PC-3 (cell line): Measurements from ENCODE around the gene GCA. TPM values are rescaled to one million over a fixed set of nuclear protein-coding genes. Genes with fewer than 3 reads are reported as not detected.

Experiments used
- ATAC-seq: fragments of 200-7000 bp; cut with Tn5 transposase; 2 replicates; pipeline ENCODE4 v1.9.1; 2020; ENCODE audit warnings: mild to moderate bottlenecking, moderate library complexity
- BruUV-seq: library from RNA; stranded (reverse); fragments of 400-500 nt; replicated peaks from 2 replicates; lab custom pipeline; 2021; lab: Mats Ljungman, UMichigan
- CTCF ChIA-PET: fragments of 300-600 bp; sonication (Branson Sonifier 250); formaldehyde crosslinking; loops from one replicate; lab custom pipeline; 2022; ENCODE audit warnings: antibody characterized with exemption; lab: Charles Lee
- POLR2A ChIA-PET: fragments of 300-600 bp; sonication (Branson Sonifier 250); formaldehyde crosslinking; loops from one replicate; lab custom pipeline; 2022; ENCODE audit warnings: antibody characterized with exemption; ENCODE audit not compliant: unreplicated experiment; lab: Charles Lee
- DNase-seq: peaks from one replicate; pipeline ENCODE4 v3.0.0-alpha.2; 2015
- H2AFZ ChIP-seq: fragments of 300-600 bp; sonication (generic); 2 replicates; pipeline ENCODE4 v1.6.0; 2016; ENCODE audit warnings: antibody characterized with exemption, low read length
- H3F3A ChIP-seq: fragments of 300-600 bp; sonication (generic); one replicate; pipeline ENCODE4 v1.6.0; 2017; ENCODE audit warnings: antibody characterized with exemption, low read length, control low read depth, mild to moderate bottlenecking; ENCODE audit not compliant: unreplicated experiment
- H3K27ac ChIP-seq: fragments of 300-600 bp; sonication (generic); 2 replicates; pipeline ENCODE4 v1.5.1; 2016; ENCODE audit warnings: mild to moderate bottlenecking, low read length
- H3K27me3 ChIP-seq: fragments of 300-600 bp; sonication (generic); 2 replicates; pipeline ENCODE4 v1.6.1; 2016; ENCODE audit warnings: low read length, mixed read lengths
- H3K36me3 ChIP-seq: fragments of 300-600 bp; sonication (generic); 2 replicates; pipeline ENCODE4 v1.6.1; 2016; ENCODE audit warnings: low read depth, mixed run types, low read length, mixed read lengths
- H3K4me1 ChIP-seq: fragments of 300-600 bp; sonication (generic); 2 replicates; pipeline ENCODE4 v1.5.1; 2016; ENCODE audit warnings: low read length; ENCODE audit not compliant: insufficient read depth
- H3K4me2 ChIP-seq: fragments of 300-600 bp; sonication (generic); 2 replicates; pipeline ENCODE4 v1.6.0; 2016; ENCODE audit warnings: low read length
- H3K4me3 ChIP-seq: fragments of 300-600 bp; sonication (generic); 2 replicates; pipeline ENCODE4 v1.5.1; 2016; ENCODE audit warnings: mild to moderate bottlenecking, low read length, mixed read lengths
- H3K79me2 ChIP-seq: fragments of 300-600 bp; sonication (generic); 2 replicates; pipeline ENCODE4 v1.6.1; 2017; ENCODE audit warnings: low read length, mixed read lengths
- H3K9ac ChIP-seq: fragments of 300-600 bp; sonication (generic); 2 replicates; pipeline ENCODE4 v1.6.0; 2016; ENCODE audit warnings: mild to moderate bottlenecking, low read length
- H3K9me2 ChIP-seq: fragments of 300-600 bp; sonication (generic); replicated peaks from 2 replicates; pipeline ENCODE4 v1.6.1; 2016; ENCODE audit warnings: mixed run types, low read length, mixed read lengths
- H3K9me3 ChIP-seq: fragments of 300-600 bp; sonication (generic); 2 replicates; pipeline ENCODE4 v1.6.1; 2016; ENCODE audit warnings: low read length, mixed read lengths
- H4K20me1 ChIP-seq: fragments of 300-600 bp; sonication (generic); 2 replicates; pipeline ENCODE4 v1.6.1; 2016; ENCODE audit warnings: low read length, mixed read lengths
- EZH2 ChIP-seq: fragments of 300-600 bp; sonication (generic); IDR thresholded peaks from one replicate; pipeline ENCODE4 v1.6.1; 2017; ENCODE audit warnings: antibody characterized with exemption, mild to moderate bottlenecking, low read length; ENCODE audit not compliant: unreplicated experiment
- EZH2phosphoT487 ChIP-seq: fragments of 300-600 bp; sonication (generic); IDR thresholded peaks from 2 replicates; pipeline ENCODE4 v1.6.1; 2018; ENCODE audit warnings: mild to moderate bottlenecking, antibody characterized with exemption, low read length, borderline replicate concordance
- intact Hi-C: fragments of 100-400 bp; cut with micrococcal nuclease; formaldehyde crosslinking; loops from 2 replicates; pipeline ENCODE4 v1.9.0; 2023
- total RNA-seq: library from RNA; depleted of rRNA; stranded (reverse); fragments of >200 nt; gene quantifications from 2 replicates; pipeline ENCODE4 v1.2.3, GENCODE V29; 2014
- TF ChIP-seq, protein P1 (sequence below): fragments of 300-600 bp; sonication (generic); conservative IDR thresholded peaks from 2 replicates; pipeline ENCODE4 v1.5.1; 2017; ENCODE audit warnings: antibody characterized with exemption, low read depth, mild to moderate bottlenecking, low read length

GCA gene
- total RNA-seq, 1 experiment from 2014 or later = 18.7 TPM

GRCh38 chr2:162300266-162300665 lies 43.7 kb upstream of the GCA start:
- no peaks in the 10 kb centered on the region for H3K36me3 ChIP-seq
- no peak overlapping the region for H3K27ac ChIP-seq
- no peak overlapping the region for H2AFZ ChIP-seq
- H4K20me1 ChIP-seq = no peaks in the 10 kb centered on the region
- DNase-seq = no peak
- H3K9ac ChIP-seq = no peak overlapping the region
- no peaks in the 10 kb centered on the region; the same call in 1 of the 2 replicates for H3K4me1 ChIP-seq
- no peaks in the 10 kb centered on the region for H3K9me2 ChIP-seq
- ChIA-PET CTCF (interaction anchor here (0.6 kb wide), 2 partner anchors 81 to 495 kb away, joined by 3 to 5 read pairs; no protein-coding TSS in a partner anchor), POLR2A (no interaction called here)
- H3K27me3 ChIP-seq = no peaks in the 10 kb centered on the region
- no peaks in the 10 kb centered on the region for H3K9me3 ChIP-seq
- no peak for ATAC-seq
- no TSS peak for BruUV-seq
- H3F3A ChIP-seq = no peaks in the 10 kb centered on the region
- H3K79me2 ChIP-seq = no peaks in the 10 kb centered on the region
- no peak overlapping the region for H3K4me2 ChIP-seq
- intact Hi-C loops = loop anchor here (2.0 kb wide), 1 partner anchor 35 kb away; no protein-coding TSS in a partner anchor
- no peak overlapping the region for H3K4me3 ChIP-seq
- TF ChIP-seq EZH2phosphoT487 (no peak), EZH2 (no peak)
- TF ChIP-seq, protein P1, sequence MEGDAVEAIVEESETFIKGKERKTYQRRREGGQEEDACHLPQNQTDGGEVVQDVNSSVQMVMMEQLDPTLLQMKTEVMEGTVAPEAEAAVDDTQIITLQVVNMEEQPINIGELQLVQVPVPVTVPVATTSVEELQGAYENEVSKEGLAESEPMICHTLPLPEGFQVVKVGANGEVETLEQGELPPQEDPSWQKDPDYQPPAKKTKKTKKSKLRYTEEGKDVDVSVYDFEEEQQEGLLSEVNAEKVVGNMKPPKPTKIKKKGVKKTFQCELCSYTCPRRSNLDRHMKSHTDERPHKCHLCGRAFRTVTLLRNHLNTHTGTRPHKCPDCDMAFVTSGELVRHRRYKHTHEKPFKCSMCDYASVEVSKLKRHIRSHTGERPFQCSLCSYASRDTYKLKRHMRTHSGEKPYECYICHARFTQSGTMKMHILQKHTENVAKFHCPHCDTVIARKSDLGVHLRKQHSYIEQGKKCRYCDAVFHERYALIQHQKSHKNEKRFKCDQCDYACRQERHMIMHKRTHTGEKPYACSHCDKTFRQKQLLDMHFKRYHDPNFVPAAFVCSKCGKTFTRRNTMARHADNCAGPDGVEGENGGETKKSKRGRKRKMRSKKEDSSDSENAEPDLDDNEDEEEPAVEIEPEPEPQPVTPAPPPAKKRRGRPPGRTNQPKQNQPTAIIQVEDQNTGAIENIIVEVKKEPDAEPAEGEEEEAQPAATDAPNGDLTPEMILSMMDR = no peak

- TF ChIP-seq EZH2phosphoT487 = no peak
- TF ChIP-seq, protein P1 = peak; percentile 92
- TF ChIP-seq EZH2 = no peak
- Histone ChIP-seq H3K9me3 (no peaks in the 10 kb centered on the region), H3K36me3 (no peaks in the 10 kb centered on the region), H3K9me2 (no peaks in the 10 kb centered on the region), H3K4me2 (peak overlapping the region; percentile 76), H3K9ac (no peak overlapping the region), H4K20me1 (no peaks in the 10 kb centered on the region), H3K4me3 (peak overlapping the region; percentile 33), H3K27ac (no peak overlapping the region), H2AFZ (peak overlapping the region; percentile 79), H3F3A (no peaks in the 10 kb centered on the region), H3K27me3 (no peaks in the 10 kb centered on the region), H3K79me2 (no peaks in the 10 kb centered on the region), H3K4me1 (no peaks in the 10 kb centered on the region; the same call in 1 of the 2 replicates)
- ChIA-PET CTCF (interaction anchor here (0.6 to 1.0 kb wide), 2 partner anchors 146 to 175 kb away, joined by 3 to 4 read pairs; no protein-coding TSS in a partner anchor), POLR2A (no interaction called here)
- intact Hi-C loops = loop anchor here (2.0 kb wide), 1 partner anchor 34 kb away; no protein-coding TSS in a partner anchor
- peak; percentile 72 for DNase-seq
- no TSS peak for BruUV-seq
- peak; percentile 83 for ATAC-seq
These were observed 42.7 kb upstream of the GCA start for GRCh38 chr2:162301151-162301804.

DNA sequence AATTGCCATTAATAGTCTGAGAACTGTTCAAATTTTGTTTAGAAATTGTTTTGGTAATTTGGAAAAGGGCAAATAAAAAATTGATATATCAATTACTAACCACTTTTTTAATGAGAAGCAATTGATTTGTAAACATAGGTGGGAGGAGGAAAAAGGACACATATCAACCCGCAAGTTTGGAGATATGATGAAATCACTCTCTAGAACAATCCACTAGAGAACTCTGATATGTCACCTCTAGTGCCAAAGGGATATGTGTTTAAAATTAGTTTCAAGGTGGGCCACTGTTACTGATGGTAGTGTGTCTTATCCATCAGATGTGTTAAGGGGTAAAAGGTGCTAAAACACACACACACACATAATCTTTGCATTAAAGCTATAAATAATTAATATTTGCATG lies 42.1 kb upstream of the GCA start:
- Histone ChIP-seq H4K20me1 (no peaks in the 10 kb centered on the region), H3K9me2 (no peaks in the 10 kb centered on the region), H3K4me3 (no peak overlapping the region), H3K4me1 (no peaks in the 10 kb centered on the region; the same call in 1 of the 2 replicates), H2AFZ (no peak overlapping the region), H3K36me3 (no peaks in the 10 kb centered on the region), H3F3A (no peaks in the 10 kb centered on the region), H3K9ac (no peak overlapping the region), H3K27ac (no peak overlapping the region), H3K79me2 (no peaks in the 10 kb centered on the region), H3K9me3 (no peaks in the 10 kb centered on the region), H3K4me2 (no peak overlapping the region), H3K27me3 (no peaks in the 10 kb centered on the region)
- DNase-seq (no peak), ATAC-seq (no peak)
- POLR2A ChIA-PET = no interaction called here
- no TSS peak for BruUV-seq
- TF ChIP-seq EZH2 = no peak
- TF ChIP-seq EZH2phosphoT487 = no peak
- TF ChIP-seq, protein P1 = no peak
- intact Hi-C loops = loop anchor here (2.0 kb wide), 1 partner anchor 33 kb away; no protein-coding TSS in a partner anchor
- CTCF ChIA-PET = interaction anchor here (0.6 to 1.0 kb wide), 2 partner anchors 147 to 158 kb away, joined by 3 to 4 read pairs; no protein-coding TSS in a partner anchor
